Mesothelial cell of epicardium (in vitro differentiated cells): Measurements from ENCODE around the gene CFAP221. TPM values are rescaled to one million over a fixed set of nuclear protein-coding genes. Genes with fewer than 3 reads are reported as not detected.

ENCODE experiments used
- DNase-seq, 2 experiments: peaks; one replicate each; pipeline ENCODE4 v3.0.0; 2021; ENCODE audit warnings: low spot score in 2 of 2; ENCODE audit not compliant: unreplicated experiment in 2 of 2
- H3K27ac Mint-ChIP-seq: 2 replicates; pipeline ENCODE4 v1.8.0; 2021; ENCODE audit warnings: mixed read lengths
- H3K27me3 Mint-ChIP-seq: 2 replicates; pipeline ENCODE4 v1.8.0; 2021; ENCODE audit warnings: low read depth, mixed read lengths
- H3K36me3 Mint-ChIP-seq: 2 replicates; pipeline ENCODE4 v1.8.0; 2021; ENCODE audit warnings: mixed read lengths
- H3K4me1 Mint-ChIP-seq: 2 replicates; pipeline ENCODE4 v1.8.0; 2021; ENCODE audit warnings: mixed read lengths
- H3K4me3 Mint-ChIP-seq: 2 replicates; pipeline ENCODE4 v1.8.0; 2021; ENCODE audit warnings: mild to moderate bottlenecking, moderate library complexity, mixed read lengths
- H3K9me3 Mint-ChIP-seq: 2 replicates; pipeline ENCODE4 v1.8.0; 2021; ENCODE audit warnings: mixed read lengths
- CTCF ChIP-seq: fragments of 200-600 bp; sonication (generic); IDR thresholded peaks from one replicate; pipeline ENCODE4 v1.5.0; 2021; ENCODE audit warnings: antibody characterized with exemption; ENCODE audit not compliant: unreplicated experiment
- total RNA-seq: library from RNA; stranded (reverse); gene quantifications from 3 replicates; pipeline ENCODE4 v1.2.1, GENCODE V29; 2021

Gene CFAP221
- total RNA-seq, 1 donor from 2014 or later = 4.6 TPM

- Mint-ChIP-seq H3K4me3 (no peak overlapping the region), H3K27me3 (peaks cover 63% of the 10 kb centered on the region), H3K36me3 (no peaks in the 10 kb centered on the region), H3K4me1 (peaks cover 10% of the 10 kb centered on the region), H3K9me3 (peaks cover 9% of the 10 kb centered on the region), H3K27ac (no peak overlapping the region)
- no peak for TF ChIP-seq CTCF
- DNase-seq = no peak
Measured at GRCh38 chr2:119519057-119519408, 25.2 kb upstream of the CFAP221 start.

GRCh38 chr2:119520696-119521432, 23.4 kb upstream of the CFAP221 start:
- no peak overlapping the region for H3K27ac Mint-ChIP-seq
- H3K9me3 Mint-ChIP-seq = peaks cover 9% of the 10 kb centered on the region
- peaks cover 13% of the 10 kb centered on the region for H3K4me1 Mint-ChIP-seq
- no peak for DNase-seq
- H3K27me3 Mint-ChIP-seq = peaks cover 70% of the 10 kb centered on the region
- H3K4me3 Mint-ChIP-seq = no peak overlapping the region
- no peak for TF ChIP-seq CTCF
- H3K36me3 Mint-ChIP-seq = no peaks in the 10 kb centered on the region

- no peaks in the 10 kb centered on the region for H3K36me3 Mint-ChIP-seq
- peaks cover 13% of the 10 kb centered on the region for H3K4me1 Mint-ChIP-seq
- H3K4me3 Mint-ChIP-seq = no peak overlapping the region
- H3K27me3 Mint-ChIP-seq = peaks cover 75% of the 10 kb centered on the region
- no peak for TF ChIP-seq CTCF
- no peak for DNase-seq
- no peak overlapping the region for H3K27ac Mint-ChIP-seq
- H3K9me3 Mint-ChIP-seq = peaks cover 5% of the 10 kb centered on the region
Measured at GRCh38 chr2:119521433-119522050, 22.7 kb upstream of the CFAP221 start.

- H3K4me1 Mint-ChIP-seq = peaks cover 13% of the 10 kb centered on the region
- no peaks in the 10 kb centered on the region for H3K36me3 Mint-ChIP-seq
- H3K9me3 Mint-ChIP-seq = peaks cover 5% of the 10 kb centered on the region
- peaks cover 84% of the 10 kb centered on the region for H3K27me3 Mint-ChIP-seq
- no peak for DNase-seq
- H3K4me3 Mint-ChIP-seq = peak overlapping the region; percentile 15
- no peak for TF ChIP-seq CTCF
- no peak overlapping the region for H3K27ac Mint-ChIP-seq
Measured at GRCh38 chr2:119522671-119523070, 21.6 kb upstream of the CFAP221 start.

- TF ChIP-seq CTCF = no peak
- peaks cover 84% of the 10 kb centered on the region for H3K27me3 Mint-ChIP-seq
- no peak for DNase-seq
- H3K4me1 Mint-ChIP-seq = peaks cover 13% of the 10 kb centered on the region
- no peak overlapping the region for H3K27ac Mint-ChIP-seq
- no peaks in the 10 kb centered on the region for H3K36me3 Mint-ChIP-seq
- peaks cover under 1% of the 10 kb centered on the region for H3K9me3 Mint-ChIP-seq
- H3K4me3 Mint-ChIP-seq = peak overlapping the region; percentile 66
Measured at GRCh38 chr2:119523383-119523951, 20.8 kb upstream of the CFAP221 start.
